BLaER1 treated with 17β-estradiol and CSF1 and Interleukin-3, amounts not matched to agents 10 nM and 100 nM (cell line): ENCODE results near the gene ARSD.

Source experiments
- H3K27ac ChIP-seq, 11 experiments: shearing (Covaris generic); formaldehyde crosslinking; 2 replicates each; pipeline ENCODE4 v1.8.1; 2022
- H3K27me3 ChIP-seq, 11 experiments: shearing (Covaris generic); formaldehyde crosslinking; 2 replicates each; pipeline ENCODE4 v1.8.1; 2022
- H3K36me3 ChIP-seq, 11 experiments: shearing (Covaris generic); formaldehyde crosslinking; 2 replicates each; pipeline ENCODE4 v1.8.1; 2022
- H3K4me1 ChIP-seq, 10 experiments: shearing (Covaris generic); formaldehyde crosslinking; 2 replicates each; pipeline ENCODE4 v1.8.1; 2022
- H3K4me2 ChIP-seq, 11 experiments: shearing (Covaris generic); formaldehyde crosslinking; 2 replicates each; pipeline ENCODE4 v1.8.1; 2022
- H3K4me3 ChIP-seq, 10 experiments: shearing (Covaris generic); formaldehyde crosslinking; 2 replicates each; pipeline ENCODE4 v1.8.1; 2022
- H3K9ac ChIP-seq, 11 experiments: shearing (Covaris generic); formaldehyde crosslinking; 2 replicates each; pipeline ENCODE4 v1.8.1; 2022
- H3K9me3 ChIP-seq, 11 experiments: shearing (Covaris generic); formaldehyde crosslinking; replicated peaks in 1 of 11; 2 replicates each; pipeline ENCODE4 v1.8.1; 2022
- H4K20me1 ChIP-seq, 11 experiments: shearing (Covaris generic); formaldehyde crosslinking; 2 replicates each; pipeline ENCODE4 v1.8.1; 2022
- Cebpa-rat ChIP-seq, 11 experiments: shearing (Covaris generic); IDR thresholded peaks; 2 replicates each; pipeline ENCODE4 v1.8.1; 2022

ARSD gene

GRCh38 chrX:2889045-2889605 lies 40.0 kb downstream of the ARSD start:
- Histone ChIP-seq H3K4me2 (peak overlapping the region; percentile 62 to 96 (median 83)), H3K36me3 (no peaks in the 10 kb centered on the region), H3K27me3 (peaks cover 3 to 14% (median 7%) of the 10 kb centered on the region in 11 experiments; a peak in 14 of 22 replicates), H4K20me1 (no peaks in the 10 kb centered on the region), H3K4me1 (peaks cover 9 to 25% (median 16%) of the 10 kb centered on the region in 10 experiments; a peak in 18 of 20 replicates), H3K4me3 (peak overlapping the region; percentile 41 to 69 (median 54)), H3K9me3 (no peaks in the 10 kb centered on the region), H3K27ac (peak overlapping the region in 7 of 11 experiments; percentile 41 to 65 (median 53); a peak in 13 of 22 replicates), H3K9ac (peak overlapping the region; percentile 26 to 77 (median 63); a peak in 21 of 22 replicates)
- TF ChIP-seq Cebpa-rat (IDR thresholded peaks at IDR 0.05): no peak

- no peaks in the 10 kb centered on the region for H3K36me3 ChIP-seq
- peaks cover 3 to 14% (median 7%) of the 10 kb centered on the region in 11 experiments; a peak in 14 of 22 replicates for H3K27me3 ChIP-seq
- no peak overlapping the region for H3K27ac ChIP-seq
- H3K4me3 ChIP-seq: no peak overlapping the region
- H3K4me2 ChIP-seq: peak overlapping the region in 9 of 11 experiments; percentile 62 to 96 (median 78); a peak in 14 of 22 replicates
- peaks cover 9 to 25% (median 16%) of the 10 kb centered on the region in 10 experiments; a peak in 18 of 20 replicates for H3K4me1 ChIP-seq
- no peaks in the 10 kb centered on the region; a peak in 1 of 22 replicates for H3K9me3 ChIP-seq
- 0 out of 22 replicates have a peak, but pooled peaks of 1 of the 11 experiments have one; percentile 28 for TF ChIP-seq Cebpa-rat (IDR thresholded peaks at IDR 0.05)
- no peak overlapping the region for H3K9ac ChIP-seq
- no peaks in the 10 kb centered on the region for H4K20me1 ChIP-seq
Measured at GRCh38 chrX:2888309-2888708, 40.8 kb downstream of the ARSD start.

- H3K27ac ChIP-seq: no peak overlapping the region
- H4K20me1 ChIP-seq: no peaks in the 10 kb centered on the region
- no peak overlapping the region for H3K9ac ChIP-seq
- H3K4me2 ChIP-seq: no peak overlapping the region
- no peaks in the 10 kb centered on the region for H3K36me3 ChIP-seq
- H3K4me1 ChIP-seq: peaks cover 0 to 11% (median 7%) of the 10 kb centered on the region in 10 experiments; a peak in 15 of 20 replicates
- H3K27me3 ChIP-seq: no peaks in the 10 kb centered on the region
- no peak for TF ChIP-seq Cebpa-rat (IDR thresholded peaks at IDR 0.05)
- H3K4me3 ChIP-seq: no peak overlapping the region
- H3K9me3 ChIP-seq: no peaks in the 10 kb centered on the region; a peak in 2 of 22 replicates
Measured at GRCh38 chrX:2883770-2884169, 45.4 kb downstream of the ARSD start.

- TF ChIP-seq Cebpa-rat (IDR thresholded peaks at IDR 0.05): no peak
- Histone ChIP-seq H3K4me1 (no peaks in the 10 kb centered on the region), H3K4me3 (no peak overlapping the region), H3K4me2 (no peak overlapping the region), H3K9ac (no peak overlapping the region), H3K36me3 (no peaks in the 10 kb centered on the region), H3K9me3 (no peaks in the 10 kb centered on the region; a peak in 2 of 22 replicates), H3K27ac (no peak overlapping the region), H4K20me1 (no peaks in the 10 kb centered on the region), H3K27me3 (no peaks in the 10 kb centered on the region)
Measured at GRCh38 chrX:2879670-2880069, 49.5 kb downstream of the ARSD start.

- H3K36me3 ChIP-seq: no peaks in the 10 kb centered on the region
- no peak for TF ChIP-seq Cebpa-rat (IDR thresholded peaks at IDR 0.05)
- H3K4me1 ChIP-seq: no peaks in the 10 kb centered on the region
- H3K27ac ChIP-seq: no peak overlapping the region
- H3K4me3 ChIP-seq: no peak overlapping the region
- H3K9me3 ChIP-seq: no peaks in the 10 kb centered on the region; a peak in 1 of 22 replicates
- no peaks in the 10 kb centered on the region for H3K27me3 ChIP-seq
- H4K20me1 ChIP-seq: no peaks in the 10 kb centered on the region
- no peak overlapping the region for H3K4me2 ChIP-seq
- H3K9ac ChIP-seq: no peak overlapping the region
Measured at GRCh38 chrX:2878563-2878962, 50.6 kb downstream of the ARSD start.

GRCh38 chrX:2875798-2876399 lies 53.2 kb downstream of the ARSD start:
- Histone ChIP-seq H3K36me3 (no peaks in the 10 kb centered on the region), H3K27me3 (no peaks in the 10 kb centered on the region), H4K20me1 (no peaks in the 10 kb centered on the region), H3K9ac (no peak overlapping the region), H3K4me3 (no peak overlapping the region), H3K4me2 (no peak overlapping the region), H3K27ac (no peak overlapping the region), H3K4me1 (no peaks in the 10 kb centered on the region), H3K9me3 (peaks cover 0 to under 1% (median 0%) of the 10 kb centered on the region in 11 experiments; a peak in 1 of 22 replicates)
- TF ChIP-seq Cebpa-rat (IDR thresholded peaks at IDR 0.05): no peak

- no peaks in the 10 kb centered on the region for H4K20me1 ChIP-seq
- no peak overlapping the region for H3K9ac ChIP-seq
- no peak for TF ChIP-seq Cebpa-rat (IDR thresholded peaks at IDR 0.05)
- H3K36me3 ChIP-seq: no peaks in the 10 kb centered on the region
- no peak overlapping the region for H3K4me2 ChIP-seq
- H3K4me3 ChIP-seq: no peak overlapping the region
- H3K27ac ChIP-seq: no peak overlapping the region
- no peaks in the 10 kb centered on the region for H3K27me3 ChIP-seq
- H3K4me1 ChIP-seq: no peaks in the 10 kb centered on the region
- peaks cover 0 to 8% (median 0%) of the 10 kb centered on the region in 11 experiments; a peak in 1 of 22 replicates for H3K9me3 ChIP-seq
Measured at GRCh38 chrX:2875136-2875481, 54.0 kb downstream of the ARSD start.

- no peaks in the 10 kb centered on the region for H3K4me1 ChIP-seq
- no peaks in the 10 kb centered on the region for H3K36me3 ChIP-seq
- no peak for TF ChIP-seq Cebpa-rat (IDR thresholded peaks at IDR 0.05)
- H3K27ac ChIP-seq: no peak overlapping the region
- no peaks in the 10 kb centered on the region for H3K27me3 ChIP-seq
- no peak overlapping the region for H3K9ac ChIP-seq
- H4K20me1 ChIP-seq: no peaks in the 10 kb centered on the region
- H3K4me3 ChIP-seq: no peak overlapping the region
- no peak overlapping the region for H3K4me2 ChIP-seq
- peaks cover 0 to 9% (median 0%) of the 10 kb centered on the region in 11 experiments; a peak in 1 of 22 replicates for H3K9me3 ChIP-seq
Measured at GRCh38 chrX:2874222-2875135, 54.7 kb downstream of the ARSD start.

- no peaks in the 10 kb centered on the region for H3K27me3 ChIP-seq
- H3K9ac ChIP-seq: no peak overlapping the region
- H3K4me1 ChIP-seq: no peaks in the 10 kb centered on the region
- no peak for TF ChIP-seq Cebpa-rat (IDR thresholded peaks at IDR 0.05)
- no peaks in the 10 kb centered on the region; a peak in 1 of 22 replicates for H4K20me1 ChIP-seq
- H3K9me3 ChIP-seq: peaks cover 0 to 9% (median 0%) of the 10 kb centered on the region in 11 experiments; a peak in 1 of 22 replicates
- no peak overlapping the region for H3K4me2 ChIP-seq
- no peaks in the 10 kb centered on the region for H3K36me3 ChIP-seq
- no peak overlapping the region for H3K4me3 ChIP-seq
- no peak overlapping the region for H3K27ac ChIP-seq
Measured at GRCh38 chrX:2872671-2873277, 56.4 kb downstream of the ARSD start.
